KG1 (cell line): Measurements from ENCODE around the gene ORMDL2.
"Not testable (repeated sequence)": the region's sequence is repeated elsewhere in the genome, so short reads cannot be mapped to it uniquely, and the experiment has no call there.

Source experiments
- DNase-seq: peaks from one replicate; lab custom pipeline; 2025; lab: John Stamatoyannopoulos, UW

ORMDL2 gene

DNA sequence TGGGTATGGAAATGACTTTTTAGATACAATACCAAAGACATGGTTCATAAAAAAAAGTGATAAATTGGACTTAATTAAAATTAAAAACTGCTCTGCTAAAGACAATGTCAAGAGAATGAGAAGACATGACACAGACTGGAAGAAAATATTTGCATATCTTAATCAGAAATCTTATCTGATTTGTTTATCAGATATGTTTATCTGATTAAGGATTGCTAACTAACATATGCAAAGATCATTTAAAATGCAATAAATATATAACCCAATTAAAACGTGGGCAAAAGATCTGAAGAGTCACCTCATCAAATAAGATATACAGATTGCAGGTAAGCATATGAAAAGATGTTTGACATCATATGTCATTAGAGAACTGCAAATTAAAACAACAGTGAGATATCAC is 34.9 kb downstream of the ORMDL2 start:
- no peak for DNase-seq

DNA sequence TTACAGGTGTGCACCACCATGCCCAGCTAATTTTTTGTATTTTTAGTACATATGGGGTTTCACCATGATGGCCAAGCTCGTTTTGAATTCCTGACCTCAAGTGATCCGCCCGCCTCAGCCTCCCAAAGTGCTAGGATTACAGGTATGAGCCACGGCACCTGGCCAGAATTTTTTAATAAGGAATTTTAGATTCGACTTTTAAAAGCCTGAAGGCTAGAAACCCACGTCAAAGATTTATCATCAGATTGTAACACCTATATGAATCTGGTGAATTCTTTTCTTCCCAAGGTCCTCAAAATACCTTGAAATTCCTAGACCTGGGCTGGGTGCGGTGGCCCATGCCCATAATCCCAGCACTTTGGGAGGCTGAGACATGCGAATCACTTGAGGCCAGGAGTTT is 43.6 kb downstream of the ORMDL2 start:
- no peak for DNase-seq

DNA sequence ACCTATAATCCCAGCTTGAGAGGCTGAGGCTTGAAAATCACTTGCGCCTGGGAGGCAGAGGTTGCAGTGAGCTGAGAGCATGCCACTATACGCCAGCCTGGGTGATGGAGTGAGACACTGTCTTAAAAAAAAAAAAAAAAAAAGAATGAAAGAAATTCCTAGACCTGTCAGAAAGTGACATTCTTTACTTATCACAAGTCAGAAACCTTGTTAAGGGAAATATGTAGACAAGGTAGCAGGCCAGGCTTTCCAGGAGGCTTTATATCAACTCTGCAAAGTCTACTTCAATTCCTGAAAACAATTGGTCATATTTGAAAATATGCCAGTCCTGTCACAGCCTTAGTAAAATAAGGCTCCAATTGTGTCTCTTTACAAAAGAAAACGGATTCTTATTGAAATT is 44.0 kb downstream of the ORMDL2 start:
- DNase-seq, result no peak

DNA sequence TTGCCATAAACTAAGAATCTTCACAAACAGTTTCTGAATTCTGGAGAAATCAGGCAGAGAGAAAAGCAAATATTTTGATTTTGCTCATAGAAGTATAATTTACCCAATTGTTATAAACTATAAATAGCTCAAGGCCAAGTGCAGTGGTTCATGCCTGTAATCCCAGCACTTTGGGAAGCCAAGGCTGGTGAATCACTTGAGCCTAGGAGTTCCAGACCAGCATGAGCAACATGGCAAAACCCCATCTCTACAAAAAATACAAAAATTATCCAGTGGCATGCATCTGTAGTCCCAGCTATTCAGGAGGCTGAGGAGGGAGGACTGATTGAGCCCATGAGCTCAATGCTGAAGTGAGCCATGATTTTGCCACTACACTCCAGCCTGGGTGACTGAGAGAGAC is 44.4 kb downstream of the ORMDL2 start:
- no peak for DNase-seq

DNA sequence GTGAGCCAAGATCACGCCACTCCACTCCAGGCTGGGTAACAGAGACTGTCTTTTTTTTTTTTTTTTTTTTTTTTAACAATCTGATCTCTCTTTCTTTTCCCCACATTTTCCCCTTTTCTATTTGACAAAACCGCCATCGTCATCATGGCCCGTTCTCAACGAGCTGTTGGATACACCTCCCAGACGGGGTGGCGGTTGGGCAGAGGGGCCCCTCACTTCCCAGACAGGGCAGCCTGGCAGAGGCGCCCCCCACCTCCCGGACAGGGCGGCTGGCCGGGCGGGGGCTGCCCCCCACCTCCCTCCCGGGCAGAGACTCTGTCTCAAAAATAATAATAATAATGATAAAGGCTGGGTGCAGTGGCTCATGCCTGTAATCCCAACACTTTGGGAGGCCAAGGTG is 45.1 kb downstream of the ORMDL2 start:
- not testable (repeated sequence) for DNase-seq

DNA sequence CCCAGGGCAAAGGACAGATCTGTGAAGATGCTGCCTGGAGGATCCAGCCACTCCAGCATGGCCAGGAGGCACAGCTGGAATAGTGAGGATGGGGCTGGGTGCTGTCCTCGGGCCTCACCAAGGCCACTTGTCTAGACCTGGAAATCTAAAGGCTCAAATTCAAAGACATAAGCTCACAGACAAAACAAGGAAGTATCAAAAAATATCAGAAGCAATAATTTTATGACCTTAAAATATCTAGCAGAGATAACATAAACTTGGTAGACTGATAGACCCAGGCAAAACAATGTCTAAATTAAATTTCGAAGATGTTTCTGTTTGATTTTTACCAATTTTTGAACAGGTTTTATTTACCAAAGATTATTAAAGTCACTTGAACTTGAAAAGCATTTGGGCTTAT is 47.5 kb downstream of the ORMDL2 start:
- no peak for DNase-seq

DNA sequence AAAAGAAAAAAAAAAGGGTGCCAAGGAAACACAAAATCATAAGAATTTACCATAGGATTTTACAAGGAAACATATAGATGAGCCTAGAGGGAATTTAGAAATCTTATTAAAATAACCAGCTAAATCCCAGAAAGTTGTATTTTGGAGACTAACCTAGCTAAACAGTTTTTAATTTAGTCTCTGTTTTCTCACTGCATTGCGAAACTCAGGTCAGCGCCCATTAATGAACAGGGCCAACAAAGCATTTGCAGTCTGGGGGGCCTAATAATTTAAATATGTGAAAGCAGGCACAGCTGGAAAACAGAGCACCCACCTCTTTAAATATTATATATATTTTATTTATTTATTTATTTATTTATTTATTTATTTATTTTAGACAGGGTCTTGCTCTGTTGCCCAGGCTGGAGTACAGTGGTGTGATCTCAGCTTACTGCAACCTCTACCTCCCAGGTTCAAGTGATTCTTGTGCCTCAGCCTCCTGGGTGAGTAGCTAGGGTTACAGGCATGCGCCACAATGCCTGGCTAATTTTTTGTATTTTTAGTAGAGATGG is 48.7 kb downstream of the ORMDL2 start:
- not testable (repeated sequence) for DNase-seq
